Neural progenitor cell (in vitro differentiated cells): Measurements from ENCODE around the gene SEMA5B. TPM values are rescaled to one million over a fixed set of nuclear protein-coding genes. Genes with fewer than 3 reads are reported as not detected.
A peak's percentile ranks its signal among the peaks of the same experiment; 100 is the strongest.

Experiments used
- DNase-seq: peaks from one replicate; pipeline ENCODE4 v3.0.0-alpha.2; 2016; ENCODE audit warnings: low spot score
- H2AFZ ChIP-seq: fragments of 200-600 bp; sonication (generic); replicated peaks from 2 replicates; pipeline ENCODE4 v1.6.1; 2016; ENCODE audit warnings: antibody characterized with exemption
- H3F3A ChIP-seq: fragments of 200-600 bp; sonication (generic); 2 replicates; pipeline ENCODE4 v1.6.1; 2016; ENCODE audit warnings: antibody characterized with exemption, low read depth
- H3K27ac ChIP-seq: fragments of 200-600 bp; sonication (generic); 2 replicates; pipeline ENCODE4 v1.5.1; 2016; ENCODE audit warnings: mild to moderate bottlenecking
- H3K27me3 ChIP-seq: fragments of 200-600 bp; sonication (generic); 2 replicates; pipeline ENCODE4 v1.6.1; 2016; ENCODE audit warnings: mild to moderate bottlenecking, moderate library complexity
- H3K36me3 ChIP-seq: fragments of 200-600 bp; sonication (generic); 2 replicates; pipeline ENCODE4 v1.5.1; 2016
- H3K4me1 ChIP-seq: fragments of 200-600 bp; sonication (generic); 2 replicates; pipeline ENCODE4 v1.6.1; 2016; ENCODE audit warnings: mixed run types
- H3K4me2 ChIP-seq: fragments of 200-600 bp; sonication (generic); 2 replicates; pipeline ENCODE4 v1.6.1; 2016
- H3K4me3 ChIP-seq: fragments of 200-600 bp; sonication (generic); 2 replicates; pipeline ENCODE4 v1.5.1; 2016
- H3K79me2 ChIP-seq: fragments of 200-600 bp; sonication (generic); 2 replicates; pipeline ENCODE4 v1.6.1; 2016; ENCODE audit warnings: low read depth
- H3K9ac ChIP-seq: fragments of 200-600 bp; sonication (generic); 2 replicates; pipeline ENCODE4 v1.6.1; 2016
- H3K9me3 ChIP-seq: fragments of 200-600 bp; sonication (generic); 2 replicates; pipeline ENCODE4 v1.5.1; 2016; ENCODE audit warnings: low read depth
- H4K20me1 ChIP-seq: fragments of 200-600 bp; sonication (generic); 2 replicates; pipeline ENCODE4 v1.6.1; 2016; ENCODE audit warnings: low read depth
- H3K27ac Mint-ChIP-seq: 3 replicates; pipeline ENCODE4 v1.8.0; 2021; ENCODE audit warnings: mixed read lengths
- H3K27me3 Mint-ChIP-seq: 2 replicates; pipeline ENCODE4 v1.8.0; 2022; ENCODE audit warnings: low read depth, mild to moderate bottlenecking, inconsistent platforms, moderate library complexity, mixed read lengths; ENCODE audit not compliant: insufficient read depth
- H3K36me3 Mint-ChIP-seq: 3 replicates; pipeline ENCODE4 v1.8.0; 2021; ENCODE audit warnings: mixed read lengths
- H3K4me1 Mint-ChIP-seq: 3 replicates; pipeline ENCODE4 v1.8.0; 2021; ENCODE audit warnings: mixed read lengths
- H3K4me3 Mint-ChIP-seq: 3 replicates; pipeline ENCODE4 v1.8.0; 2021; ENCODE audit warnings: mild to moderate bottlenecking, moderate library complexity, mixed read lengths
- H3K9me3 Mint-ChIP-seq: 3 replicates; pipeline ENCODE4 v1.8.0; 2020; ENCODE audit warnings: mixed read lengths
- CTCF ChIP-seq: fragments of 200-600 bp; sonication (generic); IDR thresholded peaks from 2 replicates; pipeline ENCODE4 v1.5.1; 2017; ENCODE audit warnings: antibody characterized with exemption, mild to moderate bottlenecking
- EZH2 ChIP-seq: fragments of 200-600 bp; sonication (generic); IDR thresholded peaks from 2 replicates; pipeline ENCODE4 v1.6.1; 2017; ENCODE audit warnings: antibody characterized with exemption, mild to moderate bottlenecking, moderate library complexity
- EZH2phosphoT487 ChIP-seq: fragments of 200-600 bp; sonication (generic); IDR thresholded peaks from 2 replicates; pipeline ENCODE4 v1.6.1; 2017; ENCODE audit warnings: antibody characterized with exemption
- total RNA-seq: library from RNA; depleted of rRNA; stranded (reverse); fragments of >200 nt; gene quantifications from 2 replicates; pipeline ENCODE4 v1.2.3, GENCODE V29; 2015; ENCODE audit warnings: low replicate concordance

SEMA5B gene
- total RNA-seq, 1 donor from 2014 or later, result 10.1 TPM

- Mint-ChIP-seq H3K27ac (peak overlapping the region; percentile 76), H3K9me3 (peaks cover 5% of the 10 kb centered on the region), H3K4me3 (peak overlapping the region; percentile 95), H3K36me3 (peaks cover 20% of the 10 kb centered on the region), H3K4me1 (peaks cover 42% of the 10 kb centered on the region), H3K27me3 (peaks cover 9% of the 10 kb centered on the region)
- H3K79me2 ChIP-seq, result peaks cover 8% of the 10 kb centered on the region
- peaks cover 44% of the 10 kb centered on the region for H3F3A ChIP-seq
- H3K4me2 ChIP-seq, result peak overlapping the region; percentile 97
- H3K9me3 ChIP-seq, result no peaks in the 10 kb centered on the region
- H4K20me1 ChIP-seq, result peaks cover 10% of the 10 kb centered on the region
- H3K36me3 ChIP-seq, result no peaks in the 10 kb centered on the region
- DNase-seq, result peak; percentile 64
- H3K4me1 ChIP-seq, result peaks cover 51% of the 10 kb centered on the region
- TF ChIP-seq EZH2 (no peak), EZH2phosphoT487 (no peak), CTCF (no peak)
- H3K27me3 ChIP-seq, result peaks cover 41% of the 10 kb centered on the region
- H3K27ac ChIP-seq, result no peak overlapping the region
- peak overlapping the region; percentile 23 for H3K9ac ChIP-seq
- H3K4me3 ChIP-seq, result peak overlapping the region; percentile 74
- H2AFZ ChIP-seq, result peak overlapping the region; percentile 99
These were observed 835 bp downstream of the SEMA5B start for GRCh38 chr3:123026565-123027291.

- peak; percentile 82 for DNase-seq
- Histone ChIP-seq H3K27ac (no peak overlapping the region), H3K27me3 (peaks cover 33% of the 10 kb centered on the region), H3K9me3 (no peaks in the 10 kb centered on the region), H2AFZ (peak overlapping the region; percentile 99), H4K20me1 (peaks cover 19% of the 10 kb centered on the region), H3K4me1 (peaks cover 55% of the 10 kb centered on the region), H3K4me2 (peak overlapping the region; percentile 97), H3K4me3 (peak overlapping the region; percentile 74), H3K36me3 (no peaks in the 10 kb centered on the region), H3K9ac (no peak overlapping the region), H3F3A (peaks cover 53% of the 10 kb centered on the region), H3K79me2 (peaks cover 8% of the 10 kb centered on the region)
- Mint-ChIP-seq H3K27ac (peak overlapping the region; percentile 69), H3K4me3 (peak overlapping the region; percentile 95), H3K4me1 (peaks cover 51% of the 10 kb centered on the region), H3K9me3 (peaks cover 5% of the 10 kb centered on the region), H3K36me3 (peaks cover 20% of the 10 kb centered on the region), H3K27me3 (peaks cover 9% of the 10 kb centered on the region)
- TF ChIP-seq CTCF (no peak), EZH2phosphoT487 (no peak), EZH2 (no peak)
These were observed 1.7 kb downstream of the SEMA5B start for GRCh38 chr3:123025642-123026521.

DNA sequence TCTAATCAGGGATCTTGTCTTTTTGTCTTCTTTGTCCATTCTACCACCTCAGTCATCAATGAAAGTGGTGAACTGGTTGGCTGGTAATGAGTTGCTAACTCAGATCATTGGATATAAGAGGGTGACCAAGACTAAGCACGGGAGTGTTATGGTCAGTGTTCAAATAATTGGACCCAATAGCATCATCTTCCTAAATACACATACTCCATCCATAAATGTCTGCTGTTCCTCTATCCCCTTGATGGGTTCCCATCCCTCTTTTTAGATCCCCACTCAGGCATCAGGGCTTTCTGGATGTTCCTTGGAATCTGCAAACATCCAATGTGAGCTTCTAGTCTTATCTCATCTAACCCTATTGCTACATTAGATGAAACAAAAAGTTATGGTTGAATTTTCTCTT is 3.5 kb downstream of the SEMA5B start:
- TF ChIP-seq EZH2, result no peak
- TF ChIP-seq CTCF, result no peak
- TF ChIP-seq EZH2phosphoT487, result no peak
- H3K36me3 Mint-ChIP-seq, result peaks cover 28% of the 10 kb centered on the region
- H3K4me1 ChIP-seq, result peaks cover 45% of the 10 kb centered on the region

More for the DNA sequence above, 3.5 kb downstream of the SEMA5B start:
- H3K4me2 ChIP-seq, result no peak overlapping the region
- H3K79me2 ChIP-seq, result peaks cover 16% of the 10 kb centered on the region
- H4K20me1 ChIP-seq, result peaks cover 21% of the 10 kb centered on the region
- peak overlapping the region; percentile 17 for H3K4me3 Mint-ChIP-seq
- H3F3A ChIP-seq, result peaks cover 49% of the 10 kb centered on the region
- H3K9ac ChIP-seq, result no peak overlapping the region
- H3K27me3 ChIP-seq, result peaks cover 23% of the 10 kb centered on the region
- H3K9me3 ChIP-seq, result no peaks in the 10 kb centered on the region
- peak overlapping the region; percentile 16 for H3K27ac Mint-ChIP-seq
- H3K27me3 Mint-ChIP-seq, result peaks cover 9% of the 10 kb centered on the region
- no peak overlapping the region for H2AFZ ChIP-seq
- no peak overlapping the region for H3K27ac ChIP-seq
- no peak for DNase-seq
- H3K4me1 Mint-ChIP-seq, result peaks cover 44% of the 10 kb centered on the region
- no peak overlapping the region for H3K4me3 ChIP-seq
- H3K36me3 ChIP-seq, result no peaks in the 10 kb centered on the region
- H3K9me3 Mint-ChIP-seq, result peaks cover 5% of the 10 kb centered on the region
